Stimulated activated CD8-positive, alpha-beta memory T cell treated with anti-CD3 and anti-CD28 coated beads, Interleukin-7, amount 100 ng/mL, for 24 hours (primary cell): ENCODE results near the gene AZIN2.

Experiments
- DNase-seq: peaks from one replicate; pipeline ENCODE4 v3.0.0-alpha.2; 2020; ENCODE audit warnings: low read depth

Gene AZIN2

GRCh38 chr1:33155877-33156538 lies 75.1 kb downstream of the AZIN2 start:
- no peak for DNase-seq

- no peak for DNase-seq
These were observed 76.2 kb downstream of the AZIN2 start for GRCh38 chr1:33157131-33157530.

GRCh38 chr1:33158366-33158765 lies 77.4 kb downstream of the AZIN2 start:
- DNase-seq = no peak

GRCh38 chr1:33159577-33159976 lies 78.6 kb downstream of the AZIN2 start:
- no peak for DNase-seq

GRCh38 chr1:33161061-33161681 lies 80.2 kb downstream of the AZIN2 start:
- DNase-seq = no peak

GRCh38 chr1:33162141-33162540 lies 81.2 kb downstream of the AZIN2 start:
- no peak for DNase-seq

GRCh38 chr1:33163621-33164519 lies 82.9 kb downstream of the AZIN2 start:
- DNase-seq = no peak

GRCh38 chr1:33165209-33165608 lies 84.3 kb downstream of the AZIN2 start:
- DNase-seq = no peak

GRCh38 chr1:33165809-33166208 lies 84.9 kb downstream of the AZIN2 start:
- no peak for DNase-seq

GRCh38 chr1:33167650-33168447 lies 86.9 kb downstream of the AZIN2 start:
- DNase-seq = no peak

GRCh38 chr1:33168556-33169289 lies 87.8 kb downstream of the AZIN2 start:
- DNase-seq = no peak

- DNase-seq = no peak
These were observed 88.5 kb downstream of the AZIN2 start for GRCh38 chr1:33169290-33170055.
